Glomerular visceral epithelial cell (primary cell): ENCODE measurements around the gene ATP11A.

Source experiments
- DNase-seq: peaks from one replicate; pipeline ENCODE4 v3.0.0-alpha.2; 2016; ENCODE audit errors: extremely low spot score

The ATP11A gene

DNA sequence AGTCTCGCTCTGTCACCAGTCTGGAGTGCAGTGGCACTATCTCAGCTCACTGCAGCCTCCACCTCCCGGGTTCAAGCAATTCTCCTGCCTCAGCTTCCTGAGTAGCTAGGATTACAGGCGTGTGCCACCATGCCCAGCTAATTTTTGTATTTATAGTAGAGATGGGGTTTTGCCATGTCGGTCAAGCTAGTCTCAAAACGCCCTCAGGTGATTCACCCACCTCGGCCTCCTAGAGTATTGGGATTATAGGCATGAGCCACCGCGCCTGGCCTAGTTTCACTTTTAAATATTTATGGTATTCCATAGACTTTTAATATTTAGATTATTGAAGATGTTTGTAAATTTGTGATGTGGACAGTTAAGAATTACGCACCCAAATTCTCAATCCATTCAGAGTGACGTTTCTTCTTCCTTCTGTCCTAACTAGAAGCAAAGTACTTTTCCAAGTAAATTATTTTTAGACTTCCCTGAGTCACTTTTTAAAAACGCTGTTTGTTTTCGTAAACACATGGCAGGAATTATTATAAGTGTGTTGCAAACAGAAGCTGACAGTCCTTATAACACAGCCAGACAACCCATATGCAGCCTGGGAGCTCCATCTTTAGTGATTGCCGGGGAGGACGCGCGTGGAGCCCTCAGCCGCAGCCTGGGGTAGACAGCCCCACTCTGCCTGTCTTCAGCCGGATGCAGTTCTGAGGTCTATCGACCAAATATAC, 131.7 kb downstream of the ATP11A start:
- DNase-seq = no peak

DNA sequence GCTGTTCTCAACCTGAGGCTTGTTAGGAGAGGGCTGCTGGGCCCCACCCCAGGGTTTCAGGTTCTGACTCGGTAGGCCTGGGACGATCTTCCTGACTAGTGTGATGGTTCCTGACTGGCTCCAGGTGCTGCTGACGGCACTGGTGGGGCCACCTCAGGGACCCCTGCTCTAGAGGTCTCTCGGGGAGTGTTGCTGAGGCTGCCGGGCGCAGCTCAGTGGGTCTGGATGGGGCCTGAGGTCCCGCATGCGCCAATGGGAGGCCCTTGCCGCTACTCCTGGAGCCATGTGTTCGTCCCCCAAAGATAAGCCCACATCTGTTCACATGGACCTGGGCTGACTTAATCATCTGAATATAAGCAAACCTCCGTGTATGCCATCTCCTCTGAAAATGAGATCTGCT, 133.0 kb downstream of the ATP11A start:
- DNase-seq = no peak

- DNase-seq = no peak
Measured at GRCh38 chr13:112824429-112824828, 134.6 kb downstream of the ATP11A start.

DNA sequence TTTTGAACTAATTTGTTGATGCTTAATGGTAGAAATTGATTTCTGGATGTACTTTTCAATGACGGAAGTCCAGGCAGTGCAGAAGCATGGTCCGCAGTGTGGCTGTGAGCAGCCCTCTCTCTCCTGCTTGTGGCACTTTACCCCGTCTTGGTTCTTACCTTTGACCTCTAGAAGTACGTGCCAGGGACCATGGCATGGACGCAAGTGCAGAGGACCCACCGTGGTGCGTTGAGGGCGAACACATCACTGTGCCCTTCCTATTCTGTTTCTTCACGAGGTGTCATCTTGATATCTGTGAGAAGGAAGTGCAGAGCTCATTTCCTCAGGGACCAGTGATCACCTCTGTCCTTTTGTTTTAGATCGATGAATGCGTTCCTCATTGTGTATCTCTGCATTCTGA, 135.2 kb downstream of the ATP11A start:
- DNase-seq = no peak

DNA sequence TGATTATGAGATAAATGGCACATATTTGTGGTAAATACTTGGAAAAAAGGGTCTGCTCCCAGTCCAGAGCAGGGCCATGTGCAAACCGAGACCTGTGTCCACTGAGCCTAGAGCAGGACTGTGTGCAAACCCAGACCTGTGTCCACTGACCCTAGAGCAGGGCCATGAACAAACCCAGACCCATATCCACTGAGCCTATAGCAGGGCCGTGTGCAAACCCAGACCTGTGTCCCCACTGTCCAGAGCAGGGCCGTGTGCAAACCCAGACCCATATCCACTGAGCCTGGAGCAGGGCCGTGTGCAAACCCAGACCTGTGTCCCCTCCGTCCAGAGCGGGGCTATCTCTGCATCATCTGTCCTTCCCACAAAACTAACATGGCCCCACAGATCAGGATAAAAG, 136.0 kb downstream of the ATP11A start:
- no peak for DNase-seq

DNA sequence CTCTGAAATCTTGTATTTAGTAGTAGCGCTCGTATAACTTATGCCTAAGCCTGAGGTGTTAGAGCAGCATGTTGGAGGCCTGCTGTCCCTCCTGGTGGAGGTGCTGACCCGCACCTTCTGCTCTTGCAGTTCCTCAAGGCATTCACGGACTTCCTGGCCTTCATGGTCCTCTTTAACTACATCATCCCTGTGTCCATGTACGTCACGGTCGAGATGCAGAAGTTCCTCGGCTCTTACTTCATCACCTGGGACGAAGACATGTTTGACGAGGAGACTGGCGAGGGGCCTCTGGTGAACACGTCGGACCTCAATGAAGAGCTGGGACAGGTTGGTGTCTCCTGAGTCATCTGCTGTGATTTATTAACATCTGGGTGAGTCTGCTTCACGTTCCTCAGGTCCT, 136.7 kb downstream of the ATP11A start:
- DNase-seq = no peak

GRCh38 chr13:112828082-112828699, 138.4 kb downstream of the ATP11A start:
- no peak for DNase-seq

- no peak for DNase-seq
Measured at GRCh38 chr13:112828756-112829155, 138.9 kb downstream of the ATP11A start.

- DNase-seq = no peak
Measured at GRCh38 chr13:112831196-112831595, 141.4 kb downstream of the ATP11A start.

DNA sequence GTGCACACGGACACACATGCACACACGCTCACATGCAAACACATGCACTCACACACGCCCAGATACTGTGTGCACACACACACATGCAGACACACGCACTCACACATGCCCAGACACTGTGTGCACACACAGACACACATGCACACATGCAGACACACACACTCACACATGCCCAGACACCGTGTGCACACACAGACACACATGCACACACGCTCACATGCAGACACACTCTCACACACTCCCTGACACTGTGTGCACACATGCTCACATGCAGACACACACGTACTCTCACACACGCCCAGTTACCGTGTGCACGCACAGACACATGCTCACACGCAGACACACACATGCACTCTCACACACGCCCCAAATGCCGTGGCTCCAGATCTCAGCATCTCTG, 142.0 kb downstream of the ATP11A start:
- no peak for DNase-seq

GRCh38 chr13:112832811-112833210, 143.0 kb downstream of the ATP11A start:
- DNase-seq = no peak

DNA sequence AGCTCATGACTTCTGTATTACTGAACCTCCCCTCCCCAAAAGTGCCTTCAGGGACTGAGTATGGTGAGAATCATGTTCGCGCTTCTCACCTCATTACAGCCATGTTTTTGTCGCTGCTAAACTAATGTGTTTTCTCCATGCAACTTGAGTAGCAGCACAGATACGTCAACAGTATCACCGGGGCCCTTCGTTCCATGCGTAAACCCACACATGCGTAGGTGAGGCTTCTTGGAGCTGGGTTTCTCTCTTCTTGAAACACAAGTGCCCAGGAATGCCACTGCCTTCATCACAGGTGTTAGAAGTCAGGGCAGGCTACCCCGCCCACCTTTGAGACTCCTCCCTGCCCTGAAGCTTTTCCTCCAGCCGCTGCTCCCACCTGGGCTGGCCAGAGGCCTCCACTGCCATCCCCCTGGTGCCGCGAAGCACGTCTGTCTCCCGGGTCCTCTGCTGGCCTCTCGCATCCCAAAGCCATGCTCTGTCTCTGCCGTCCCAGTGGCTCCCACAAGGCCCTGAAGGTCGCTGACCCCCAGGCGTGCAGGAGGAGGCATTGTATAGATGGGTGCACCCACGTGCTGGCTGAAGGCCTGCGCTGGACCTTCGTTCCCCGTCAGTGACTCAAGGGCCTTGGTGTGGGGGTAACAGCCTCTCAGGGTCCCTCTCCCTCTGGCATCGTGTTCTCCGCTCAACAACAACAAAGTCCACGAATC, 143.9 kb downstream of the ATP11A start:
- DNase-seq = no peak

DNA sequence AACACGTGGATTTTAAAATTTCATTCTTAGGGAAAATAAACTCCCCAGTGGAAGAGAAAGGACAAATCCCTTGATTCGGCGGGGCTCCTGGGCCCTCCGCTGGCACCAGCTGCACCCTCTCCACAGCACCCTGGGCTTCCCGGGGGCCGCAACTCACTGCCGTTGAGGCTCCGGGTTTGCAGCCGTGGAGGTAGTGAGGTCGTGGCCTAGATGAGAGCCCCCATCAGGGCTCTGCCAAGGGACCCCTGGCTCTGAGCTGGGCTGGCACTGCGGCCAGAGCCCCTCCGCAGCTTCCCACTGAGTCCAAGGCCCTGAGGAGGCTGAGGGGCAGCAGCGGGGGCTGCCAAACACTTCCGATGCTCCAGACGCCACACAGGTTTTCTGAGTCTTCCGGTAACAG, 145.5 kb downstream of the ATP11A start:
- DNase-seq = no peak

DNA sequence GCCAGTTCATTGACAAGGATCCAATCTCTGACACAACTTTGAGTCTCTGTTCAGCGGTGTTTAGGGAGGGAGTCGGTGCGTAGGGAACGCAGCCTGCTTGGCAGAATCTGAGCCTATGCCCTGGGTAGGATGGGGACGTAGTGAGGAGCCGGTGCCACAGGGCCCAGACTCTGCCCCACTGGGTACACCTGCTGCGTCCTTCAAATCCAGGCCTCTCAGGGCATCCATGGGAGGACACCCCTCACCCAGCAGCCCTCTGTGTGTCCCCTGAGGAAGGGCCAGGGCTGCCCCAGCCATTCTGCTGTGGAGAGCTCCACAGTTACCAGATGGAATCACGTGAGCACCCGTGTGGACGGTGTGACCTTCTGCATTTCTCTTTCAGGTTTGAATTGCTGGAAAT, 146.0 kb downstream of the ATP11A start:
- DNase-seq = no peak

DNA sequence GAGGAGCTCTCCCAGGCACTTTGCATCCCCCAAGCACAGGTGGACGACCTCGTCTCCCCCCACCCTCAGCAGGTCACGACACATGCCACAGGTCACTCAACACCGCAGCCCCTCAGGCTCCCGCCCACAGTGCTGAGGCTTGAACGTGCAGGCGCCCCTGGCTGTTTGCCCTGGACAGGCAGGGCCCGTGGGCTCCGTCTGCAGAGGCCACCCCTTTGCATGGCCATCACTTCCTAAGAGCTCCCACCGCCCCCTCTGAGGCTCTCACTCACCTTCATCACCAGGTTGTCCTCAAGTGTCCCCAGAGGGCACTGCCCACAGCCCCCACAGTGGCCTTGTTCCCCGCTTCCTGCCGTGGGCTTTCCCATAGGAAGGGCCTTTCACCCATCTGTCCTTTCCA, 147.1 kb downstream of the ATP11A start:
- no peak for DNase-seq

DNA sequence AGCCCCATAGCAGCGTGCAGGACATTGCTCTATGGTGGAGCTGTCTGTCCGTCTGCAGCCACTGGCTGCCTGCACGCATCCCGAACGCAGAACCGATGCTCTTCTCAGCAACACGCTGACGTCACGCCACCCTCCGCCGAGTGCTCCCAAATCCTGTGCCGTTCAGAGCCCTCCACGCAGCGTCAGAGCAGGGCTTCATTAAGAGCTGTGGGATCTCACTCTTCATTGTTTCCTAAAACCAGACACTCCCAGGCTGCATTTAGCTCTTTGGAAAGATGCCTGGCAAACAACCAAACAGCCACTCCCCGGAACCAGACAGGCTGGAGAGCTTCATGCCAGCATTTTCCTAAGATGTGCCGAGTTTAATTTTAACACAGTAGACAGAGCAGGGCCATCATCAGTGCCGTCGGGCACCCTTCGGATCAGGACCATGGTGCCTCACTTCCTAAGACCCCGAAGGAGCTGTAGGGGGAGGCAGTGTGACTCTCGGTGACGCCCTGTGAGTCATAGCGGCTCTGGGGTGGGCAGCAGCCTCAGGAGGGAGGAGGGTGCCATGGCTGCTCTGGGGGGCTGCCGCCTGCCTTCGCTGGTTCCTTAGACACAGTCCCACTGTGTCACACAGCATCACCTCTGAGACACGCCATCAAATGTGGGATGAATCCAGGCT, 147.7 kb downstream of the ATP11A start:
- DNase-seq = no peak

GRCh38 chr13:112838038-112838841, 148.4 kb downstream of the ATP11A start:
- no peak for DNase-seq

DNA sequence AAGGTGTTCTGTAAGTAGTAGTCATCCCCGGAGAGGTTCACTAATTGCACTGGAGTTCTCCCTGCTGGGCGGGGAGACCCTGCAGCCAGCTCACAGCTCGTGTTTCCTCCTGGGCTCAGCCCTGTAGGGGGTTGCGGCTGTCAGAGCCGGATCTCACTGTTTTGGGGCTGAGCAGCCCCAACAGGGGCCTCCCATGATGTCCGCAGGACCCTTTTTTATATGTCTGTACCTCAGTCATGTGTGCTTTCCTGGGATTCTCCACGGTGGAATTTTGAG, 148.9 kb downstream of the ATP11A start:
- no peak for DNase-seq

- no peak for DNase-seq
Measured at GRCh38 chr13:112839356-112840105, 149.7 kb downstream of the ATP11A start.

- no peak for DNase-seq
Measured at GRCh38 chr13:112840472-112841302, 150.8 kb downstream of the ATP11A start.
